Mammary epithelial cell (primary cell): Measurements from ENCODE around the gene ISCA2.

ENCODE experiments used
- CTCF ChIP-seq, 2 donors: IDR thresholded peaks in 1 of 2; conservative IDR thresholded peaks in 1 of 2; 2 replicates each; pipeline ENCODE4 v1.5.1; 2011 to 2012; ENCODE audit warnings: inconsistent platforms in 2 of 2, low read length in 2 of 2, mild to moderate bottlenecking in 2 of 2, control low read depth in 1 of 2, low read depth in 1 of 2; ENCODE audit not compliant: insufficient read depth in 1 of 2; ENCODE audit errors: extremely low read depth in 1 of 2
- EZH2 ChIP-seq: IDR thresholded peaks from 2 replicates; pipeline ENCODE4 v1.6.1; 2012; ENCODE audit warnings: low read length, inconsistent platforms, borderline replicate concordance

GRCh38 chr14:74546416-74546815 is 52.9 kb downstream of the ISCA2 start:
- no peak for TF ChIP-seq CTCF (conservative IDR thresholded peaks at IDR 0.05 in 1 of 2, IDR thresholded peaks at IDR 0.05 in 1 of 2; ENCODE audit: extremely low read depth in 1 of 2, insufficient read depth in 1 of 2, low read depth in 1 of 2, low read length in 2 of 2)
- no peak for TF ChIP-seq EZH2
